ENCODE results near the gene ZNF628.

- no peak for TF ChIP-seq CTCF (IDR thresholded peaks at IDR 0.05)
- no peak for TF ChIP-seq ZFX (IDR thresholded peaks at IDR 0.05; ENCODE audit: borderline replicate concordance)
Measured at GRCh38 chr19:55473225-55474012, 3.0 kb upstream of the ZNF628 start.

All from 22Rv1 (cell line).